RWPE2 (cell line): Measurements from ENCODE around the gene BMAL1.
"Not testable (repeated sequence)": the region's sequence is repeated elsewhere in the genome, so short reads cannot be mapped to it uniquely, and the experiment has no call there.

Experiments used
- ATAC-seq: fragments of 200-7000 bp; cut with Tn5 transposase; 3 replicates; pipeline ENCODE4 v1.9.1; 2021; ENCODE audit warnings: low read depth
- DNase-seq: peaks from one replicate; pipeline ENCODE4 v3.0.0-alpha.2; 2020; ENCODE audit warnings: low spot score
- H3K27ac ChIP-seq: fragments of 450-650 bp; 2 replicates; pipeline ENCODE4 v1.5.1; 2017; ENCODE audit warnings: mild to moderate bottlenecking; ENCODE audit not compliant: poor library complexity, severe bottlenecking
- H3K27me3 ChIP-seq: fragments of 250-450 bp; sonication (Bioruptor Pico); 2 replicates; pipeline ENCODE4 v1.5.1; 2021; ENCODE audit warnings: mild to moderate bottlenecking, moderate library complexity; ENCODE audit not compliant: insufficient read depth, poor library complexity, severe bottlenecking
- H3K36me3 ChIP-seq: fragments of 250-450 bp; sonication (Bioruptor Pico); 2 replicates; pipeline ENCODE4 v1.5.1; 2020; ENCODE audit warnings: low read depth, mild to moderate bottlenecking, moderate library complexity
- H3K4me1 ChIP-seq: fragments of 250-450 bp; sonication (Bioruptor Pico); 2 replicates; pipeline ENCODE4 v1.5.1; 2021; ENCODE audit warnings: mild to moderate bottlenecking, moderate library complexity; ENCODE audit not compliant: insufficient read depth, poor library complexity, severe bottlenecking
- H3K4me3 ChIP-seq: fragments of 250-450 bp; sonication (Bioruptor Pico); 2 replicates; pipeline ENCODE4 v1.5.1; 2021; ENCODE audit warnings: mild to moderate bottlenecking, moderate library complexity; ENCODE audit not compliant: severe bottlenecking
- H3K9me3 ChIP-seq: fragments of 250-450 bp; sonication (Bioruptor Pico); 2 replicates; pipeline ENCODE4 v1.5.1; 2021; ENCODE audit warnings: mild to moderate bottlenecking, moderate library complexity; ENCODE audit not compliant: severe bottlenecking
- CTCF ChIP-seq: fragments of 450-650 bp; IDR thresholded peaks from one replicate; pipeline ENCODE4 v1.5.1; 2017; ENCODE audit warnings: mild to moderate bottlenecking, moderate library complexity; ENCODE audit not compliant: poor library complexity, severe bottlenecking

Gene BMAL1

GRCh38 chr11:13384908-13385640, 107.5 kb downstream of the BMAL1 start:
- peak; percentile 40; the same call in 1 of the 3 replicates for ATAC-seq
- no peak overlapping the region for H3K27ac ChIP-seq
- no peak for DNase-seq
- H3K36me3 ChIP-seq = peaks cover 83% of the 10 kb centered on the region
- H3K9me3 ChIP-seq = no peaks in the 10 kb centered on the region
- TF ChIP-seq CTCF = peak; percentile 89
- H3K27me3 ChIP-seq = no peaks in the 10 kb centered on the region
- H3K4me1 ChIP-seq = peaks cover 2% of the 10 kb centered on the region
- H3K4me3 ChIP-seq = no peak overlapping the region

GRCh38 chr11:13386567-13386966, 109.0 kb downstream of the BMAL1 start:
- Histone ChIP-seq H3K4me3 (no peak overlapping the region), H3K4me1 (peaks cover 2% of the 10 kb centered on the region), H3K9me3 (no peaks in the 10 kb centered on the region), H3K27me3 (no peaks in the 10 kb centered on the region), H3K27ac (no peak overlapping the region), H3K36me3 (peaks cover 72% of the 10 kb centered on the region)
- ATAC-seq (no peak), DNase-seq (no peak)
- TF ChIP-seq CTCF = no peak

GRCh38 chr11:13388741-13389140, 111.2 kb downstream of the BMAL1 start:
- DNase-seq (no peak), ATAC-seq (no peak)
- Histone ChIP-seq H3K36me3 (peaks cover 55% of the 10 kb centered on the region), H3K4me3 (no peak overlapping the region), H3K27ac (no peak overlapping the region), H3K27me3 (no peaks in the 10 kb centered on the region), H3K4me1 (peaks cover 2% of the 10 kb centered on the region), H3K9me3 (no peaks in the 10 kb centered on the region)
- no peak for TF ChIP-seq CTCF

DNA sequence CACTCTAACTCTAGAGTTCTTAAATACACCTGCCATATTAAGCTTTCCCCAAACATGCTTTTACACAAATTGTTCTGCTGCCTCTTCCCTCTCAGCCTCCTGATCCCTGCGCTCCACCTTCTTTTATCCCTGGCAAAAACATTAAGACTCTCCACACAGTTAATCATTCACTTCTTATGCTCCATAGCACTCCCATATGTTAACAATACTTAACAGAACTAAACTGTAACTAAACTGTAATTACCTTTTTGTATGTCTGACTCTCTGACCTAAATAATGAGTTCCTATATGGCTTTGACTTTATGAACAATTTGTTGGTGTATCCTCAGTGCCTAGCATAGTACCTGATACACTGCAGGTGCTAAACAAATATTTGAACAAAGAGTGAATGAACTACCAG, 113.6 kb downstream of the BMAL1 start:
- Histone ChIP-seq H3K4me3 (no peak overlapping the region), H3K27me3 (no peaks in the 10 kb centered on the region), H3K4me1 (no peaks in the 10 kb centered on the region), H3K27ac (no peak overlapping the region), H3K36me3 (peaks cover 36% of the 10 kb centered on the region), H3K9me3 (no peaks in the 10 kb centered on the region)
- no peak for DNase-seq
- ATAC-seq = no peak
- TF ChIP-seq CTCF = no peak

DNA sequence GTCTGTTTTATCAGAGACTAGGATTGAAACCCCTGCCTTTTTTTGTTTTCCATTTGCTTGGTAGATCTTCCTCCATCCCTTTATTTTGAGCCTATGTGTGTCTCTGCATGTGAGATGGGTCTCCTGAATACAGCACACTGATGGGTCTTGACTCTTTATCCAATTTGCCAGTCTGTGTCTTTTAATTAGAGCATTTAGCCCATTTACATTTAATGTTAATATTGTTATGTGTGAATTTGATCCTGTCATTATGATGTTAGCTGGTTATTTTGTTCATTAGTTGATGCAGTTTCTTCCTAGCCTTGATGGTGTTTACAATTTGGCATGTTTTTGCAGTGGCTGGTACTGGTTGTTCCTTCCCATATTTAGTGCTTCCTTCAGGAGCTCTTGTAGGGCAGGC, 120.7 kb downstream of the BMAL1 start:
- H3K27ac ChIP-seq, H3K9me3 ChIP-seq, ATAC-seq, DNase-seq, H3K4me1 ChIP-seq, H3K4me3 ChIP-seq, H3K27me3 ChIP-seq: not testable (repeated sequence)
- peaks cover 34% of the 10 kb centered on the region for H3K36me3 ChIP-seq
